Parathyroid adenoma (tissue), 2 donors: ENCODE measurements around the gene GHR.

Experiments
- H2AFZ ChIP-seq: fragments of 300-600 bp; sonication (generic); one replicate; pipeline ENCODE4 v1.7.0; 2017; ENCODE audit warnings: antibody characterized with exemption, mild to moderate bottlenecking
- H3K27ac ChIP-seq: fragments of 300-600 bp; sonication (generic); one replicate; pipeline ENCODE4 v1.7.0; 2017
- H3K27me3 ChIP-seq: fragments of 300-600 bp; sonication (generic); one replicate; pipeline ENCODE4 v1.7.0; 2017; ENCODE audit warnings: low read length; ENCODE audit not compliant: control insufficient read depth, insufficient read depth
- H3K36me3 ChIP-seq: fragments of 300-600 bp; sonication (generic); one replicate; pipeline ENCODE4 v1.7.0; 2017; ENCODE audit warnings: low read length; ENCODE audit not compliant: control insufficient read depth, insufficient read depth
- H3K4me1 ChIP-seq: fragments of 300-600 bp; sonication (generic); one replicate; pipeline ENCODE4 v1.7.0; 2017; ENCODE audit warnings: control low read depth
- H3K4me2 ChIP-seq: fragments of 300-600 bp; sonication (generic); one replicate; pipeline ENCODE4 v1.7.0; 2017; ENCODE audit warnings: low read length
- H3K4me3 ChIP-seq: fragments of 300-600 bp; sonication (generic); one replicate; pipeline ENCODE4 v1.7.0; 2017; ENCODE audit warnings: low read depth, low read length
- H3K79me2 ChIP-seq: fragments of 300-600 bp; sonication (generic); one replicate; pipeline ENCODE4 v1.7.0; 2017; ENCODE audit warnings: control low read depth
- H3K9ac ChIP-seq: fragments of 300-600 bp; sonication (generic); one replicate; pipeline ENCODE4 v1.7.0; 2017; ENCODE audit warnings: mild to moderate bottlenecking
- H3K9me3 ChIP-seq: fragments of 300-600 bp; sonication (generic); one replicate; pipeline ENCODE4 v1.7.0; 2017; ENCODE audit warnings: low read length; ENCODE audit not compliant: control insufficient read depth
- TF ChIP-seq, protein P1 (sequence below): fragments of 300-600 bp; sonication (generic); IDR thresholded peaks from one replicate; pipeline ENCODE4 v1.7.0; 2017; ENCODE audit warnings: antibody characterized with exemption, mild to moderate bottlenecking
- donor health status: primary hyperparathyroidism.

Gene GHR

GRCh38 chr5:42555797-42556196 lies 132.6 kb downstream of the GHR start:
- Histone ChIP-seq H3K27ac (no peak overlapping the region), H2AFZ (no peak overlapping the region), H3K79me2 (no peaks in the 10 kb centered on the region), H3K36me3 (no peaks in the 10 kb centered on the region), H3K27me3 (no peaks in the 10 kb centered on the region), H3K4me1 (no peaks in the 10 kb centered on the region), H3K9ac (no peak overlapping the region), H3K4me3 (no peak overlapping the region), H3K4me2 (no peak overlapping the region), H3K9me3 (no peaks in the 10 kb centered on the region)
- TF ChIP-seq, protein P1, sequence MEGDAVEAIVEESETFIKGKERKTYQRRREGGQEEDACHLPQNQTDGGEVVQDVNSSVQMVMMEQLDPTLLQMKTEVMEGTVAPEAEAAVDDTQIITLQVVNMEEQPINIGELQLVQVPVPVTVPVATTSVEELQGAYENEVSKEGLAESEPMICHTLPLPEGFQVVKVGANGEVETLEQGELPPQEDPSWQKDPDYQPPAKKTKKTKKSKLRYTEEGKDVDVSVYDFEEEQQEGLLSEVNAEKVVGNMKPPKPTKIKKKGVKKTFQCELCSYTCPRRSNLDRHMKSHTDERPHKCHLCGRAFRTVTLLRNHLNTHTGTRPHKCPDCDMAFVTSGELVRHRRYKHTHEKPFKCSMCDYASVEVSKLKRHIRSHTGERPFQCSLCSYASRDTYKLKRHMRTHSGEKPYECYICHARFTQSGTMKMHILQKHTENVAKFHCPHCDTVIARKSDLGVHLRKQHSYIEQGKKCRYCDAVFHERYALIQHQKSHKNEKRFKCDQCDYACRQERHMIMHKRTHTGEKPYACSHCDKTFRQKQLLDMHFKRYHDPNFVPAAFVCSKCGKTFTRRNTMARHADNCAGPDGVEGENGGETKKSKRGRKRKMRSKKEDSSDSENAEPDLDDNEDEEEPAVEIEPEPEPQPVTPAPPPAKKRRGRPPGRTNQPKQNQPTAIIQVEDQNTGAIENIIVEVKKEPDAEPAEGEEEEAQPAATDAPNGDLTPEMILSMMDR, result no peak

DNA sequence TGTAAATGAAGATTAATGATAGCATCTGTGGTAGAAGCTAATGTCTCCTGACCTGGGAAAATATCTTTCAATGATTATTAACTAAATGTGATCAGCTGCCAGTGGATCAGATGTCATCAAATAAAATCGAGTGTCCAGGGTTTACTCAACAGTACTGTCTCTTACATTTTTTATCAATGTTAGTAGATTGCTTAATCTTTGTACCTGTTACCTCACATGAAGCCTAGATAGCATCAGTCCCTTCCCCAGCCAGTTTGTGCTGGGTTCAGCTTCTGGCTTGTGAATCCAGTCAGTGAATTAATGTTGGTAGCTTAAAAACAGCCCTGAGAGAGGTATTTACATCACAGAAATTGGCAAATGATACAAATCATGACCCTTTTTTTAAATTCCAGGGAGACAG lies 134.4 kb downstream of the GHR start:
- Histone ChIP-seq H3K27me3 (no peaks in the 10 kb centered on the region), H3K27ac (no peak overlapping the region), H3K4me1 (peaks cover 4% of the 10 kb centered on the region), H3K36me3 (no peaks in the 10 kb centered on the region), H3K9ac (no peak overlapping the region), H3K79me2 (no peaks in the 10 kb centered on the region), H3K9me3 (no peaks in the 10 kb centered on the region), H2AFZ (no peak overlapping the region), H3K4me2 (no peak overlapping the region), H3K4me3 (no peak overlapping the region)
- TF ChIP-seq, protein P1, result no peak

DNA sequence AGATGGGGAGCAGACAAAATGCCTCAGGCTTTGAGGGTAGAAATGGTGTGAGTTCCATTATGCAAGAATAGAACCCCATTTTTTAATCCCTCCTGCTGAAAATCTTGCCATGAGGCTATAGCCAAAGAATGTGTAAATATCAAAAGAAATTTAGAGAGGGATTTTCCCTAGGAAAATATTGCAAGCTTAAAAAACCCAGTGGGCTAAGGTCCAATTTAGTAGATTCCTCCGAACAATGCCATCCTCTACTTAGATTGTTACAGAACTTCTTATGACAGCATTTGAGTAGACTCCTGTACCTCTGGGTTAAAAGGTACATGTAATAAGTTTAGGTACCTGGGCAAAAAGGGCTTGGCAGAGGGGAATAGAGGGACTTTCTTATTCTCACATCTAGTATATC lies 138.4 kb downstream of the GHR start:
- H3K4me3 ChIP-seq, result no peak overlapping the region
- H3K27ac ChIP-seq, result no peak overlapping the region
- no peaks in the 10 kb centered on the region for H3K36me3 ChIP-seq
- no peak overlapping the region for H3K9ac ChIP-seq
- no peaks in the 10 kb centered on the region for H3K27me3 ChIP-seq
- H3K9me3 ChIP-seq, result no peaks in the 10 kb centered on the region
- peaks cover 21% of the 10 kb centered on the region for H3K4me1 ChIP-seq
- no peak overlapping the region for H2AFZ ChIP-seq
- H3K79me2 ChIP-seq, result peaks cover 2% of the 10 kb centered on the region
- H3K4me2 ChIP-seq, result no peak overlapping the region
- TF ChIP-seq, protein P1, result no peak

GRCh38 chr5:42564689-42565356 lies 141.6 kb downstream of the GHR start:
- H3K4me1 ChIP-seq, result peaks cover 33% of the 10 kb centered on the region
- no peaks in the 10 kb centered on the region for H3K27me3 ChIP-seq
- TF ChIP-seq, protein P1, result no peak
- no peaks in the 10 kb centered on the region for H3K9me3 ChIP-seq
- no peak overlapping the region for H3K4me2 ChIP-seq
- H3K9ac ChIP-seq, result no peak overlapping the region
- peaks cover 2% of the 10 kb centered on the region for H3K79me2 ChIP-seq
- no peaks in the 10 kb centered on the region for H3K36me3 ChIP-seq
- no peak overlapping the region for H3K4me3 ChIP-seq
- H2AFZ ChIP-seq, result peak overlapping the region; percentile 63
- H3K27ac ChIP-seq, result no peak overlapping the region
